ENCODE results near the gene KMO.

KMO gene

DNA sequence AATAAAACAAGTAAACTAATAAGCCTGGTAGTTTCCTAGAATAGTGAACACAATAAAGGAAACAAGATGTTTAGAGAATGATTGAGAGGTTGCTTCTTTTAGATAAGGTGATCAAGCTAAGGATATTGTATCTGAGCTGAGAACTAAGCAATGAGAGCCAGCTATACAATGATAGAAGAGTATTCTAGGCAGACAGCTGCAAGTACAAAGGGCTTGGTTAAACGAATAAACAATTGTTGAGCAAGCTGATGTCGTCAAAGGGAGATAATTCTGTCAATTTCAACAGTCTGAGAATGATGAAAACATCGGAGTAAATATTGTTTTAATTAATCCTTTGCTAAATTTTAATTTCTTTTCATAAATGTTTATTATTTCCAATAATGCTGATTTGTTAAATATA is 7.2 kb upstream of the KMO start:
- no peak overlapping the region for H3K4me3 Mint-ChIP-seq
- no peaks in the 10 kb centered on the region for H3K9me3 Mint-ChIP-seq
- DNase-seq (ENCODE audit: low spot score): no peak
- H3K4me1 Mint-ChIP-seq (ENCODE audit: low read depth): peaks cover 5% of the 10 kb centered on the region
- peaks cover 52% of the 10 kb centered on the region for H3K27me3 Mint-ChIP-seq (ENCODE audit: low read depth)
- H3K36me3 Mint-ChIP-seq (ENCODE audit: low read depth): no peaks in the 10 kb centered on the region
- no peak overlapping the region for H3K27ac Mint-ChIP-seq

- H3K4me1 Mint-ChIP-seq (ENCODE audit: low read depth): peaks cover 10% of the 10 kb centered on the region
- H3K36me3 Mint-ChIP-seq (ENCODE audit: low read depth): no peaks in the 10 kb centered on the region
- no peaks in the 10 kb centered on the region for H3K9me3 Mint-ChIP-seq
- H3K27me3 Mint-ChIP-seq (ENCODE audit: low read depth): peaks cover 45% of the 10 kb centered on the region
- no peak overlapping the region for H3K4me3 Mint-ChIP-seq
- H3K27ac Mint-ChIP-seq: no peak overlapping the region
- no peak for DNase-seq (ENCODE audit: low spot score)
Measured at GRCh38 chr1:241527146-241527545, 5.0 kb upstream of the KMO start.

DNA sequence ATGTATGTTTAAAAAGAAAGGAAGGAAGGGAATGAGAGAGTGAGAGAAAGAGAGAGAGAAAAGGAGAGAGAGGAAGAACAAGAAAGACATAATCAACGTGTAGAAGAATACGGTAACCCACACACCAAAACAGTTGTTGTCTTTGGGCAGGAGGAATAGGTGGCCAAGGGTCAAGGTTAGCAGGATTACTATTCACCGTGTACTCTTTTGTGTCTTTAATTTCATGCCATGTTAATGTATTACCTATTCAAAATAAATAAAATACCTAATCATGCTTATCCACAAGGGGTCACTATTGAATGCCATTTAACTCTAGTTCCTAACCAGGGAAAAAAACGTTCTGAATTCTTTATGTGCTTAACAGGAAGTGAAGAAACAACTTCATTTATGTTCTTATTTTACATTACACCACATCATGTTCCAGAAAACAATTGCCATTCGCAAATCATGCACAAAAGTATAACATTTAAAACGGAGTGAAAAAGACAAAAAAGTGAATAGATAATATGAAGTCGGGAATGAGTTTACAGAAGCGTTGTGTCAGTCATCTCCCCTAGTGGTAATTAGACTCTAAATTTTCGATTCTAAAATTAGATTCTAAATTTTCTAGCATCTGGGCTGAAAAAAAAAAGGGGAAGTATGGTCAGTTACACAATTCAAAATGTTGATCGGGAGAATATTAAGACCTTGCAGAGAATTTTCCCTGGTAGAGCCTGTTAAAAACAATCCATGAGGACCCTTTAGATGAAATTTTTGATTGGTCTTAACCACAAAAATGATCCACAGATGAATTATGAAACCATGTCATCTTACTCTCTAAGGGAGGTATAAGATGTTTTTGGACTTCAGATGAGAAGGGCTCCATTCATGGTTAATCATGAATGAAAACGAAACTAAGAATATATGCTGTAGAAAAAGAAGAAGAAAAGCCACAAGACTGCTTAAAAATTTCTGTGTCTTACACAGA is 700 bp upstream of the KMO start:
- Mint-ChIP-seq H3K4me3 (peak overlapping the region; percentile 89), H3K36me3 (ENCODE audit: low read depth) (no peaks in the 10 kb centered on the region), H3K27ac (peak overlapping the region; percentile 91), H3K4me1 (ENCODE audit: low read depth) (peaks cover 17% of the 10 kb centered on the region), H3K27me3 (ENCODE audit: low read depth) (peaks cover 23% of the 10 kb centered on the region), H3K9me3 (no peaks in the 10 kb centered on the region)
- no peak for DNase-seq (ENCODE audit: low spot score)

GRCh38 chr1:241532864-241533263 is 686 bp downstream of the KMO start:
- no peak for DNase-seq (ENCODE audit: low spot score)
- H3K9me3 Mint-ChIP-seq: no peaks in the 10 kb centered on the region
- no peak overlapping the region for H3K4me3 Mint-ChIP-seq
- no peaks in the 10 kb centered on the region for H3K36me3 Mint-ChIP-seq (ENCODE audit: low read depth)
- no peak overlapping the region for H3K27ac Mint-ChIP-seq
- peaks cover 17% of the 10 kb centered on the region for H3K4me1 Mint-ChIP-seq (ENCODE audit: low read depth)
- peaks cover 18% of the 10 kb centered on the region for H3K27me3 Mint-ChIP-seq (ENCODE audit: low read depth)

- H3K27ac Mint-ChIP-seq: no peak overlapping the region
- H3K36me3 Mint-ChIP-seq (ENCODE audit: low read depth): no peaks in the 10 kb centered on the region
- DNase-seq (ENCODE audit: low spot score): no peak
- H3K27me3 Mint-ChIP-seq (ENCODE audit: low read depth): peaks cover 16% of the 10 kb centered on the region
- peaks cover 17% of the 10 kb centered on the region for H3K4me1 Mint-ChIP-seq (ENCODE audit: low read depth)
- no peak overlapping the region for H3K4me3 Mint-ChIP-seq
- H3K9me3 Mint-ChIP-seq: no peaks in the 10 kb centered on the region
Measured at GRCh38 chr1:241533326-241534115, 1.3 kb downstream of the KMO start.

DNA sequence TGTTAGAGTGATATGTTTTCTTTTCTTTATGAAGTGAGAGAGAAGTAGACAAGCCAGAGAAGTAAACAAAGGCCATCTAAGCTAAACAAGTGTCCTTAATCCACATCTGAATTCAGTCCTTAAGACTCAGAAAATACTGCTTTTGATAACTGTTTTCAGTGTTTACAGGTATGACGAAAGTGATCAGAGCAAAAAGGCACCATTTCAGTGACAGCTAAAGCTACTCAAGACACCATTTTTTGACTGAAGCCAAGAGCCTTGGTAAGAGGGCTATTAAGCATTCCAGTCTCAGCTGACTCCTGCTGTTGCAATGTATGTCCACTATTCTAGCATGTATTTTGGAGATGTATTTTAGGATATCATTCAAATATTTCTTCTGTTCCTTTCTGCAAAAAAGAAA is 4.1 kb downstream of the KMO start:
- H3K36me3 Mint-ChIP-seq (ENCODE audit: low read depth): no peaks in the 10 kb centered on the region
- no peak overlapping the region for H3K4me3 Mint-ChIP-seq
- no peak for DNase-seq (ENCODE audit: low spot score)
- H3K4me1 Mint-ChIP-seq (ENCODE audit: low read depth): peaks cover 14% of the 10 kb centered on the region
- H3K27me3 Mint-ChIP-seq (ENCODE audit: low read depth): peaks cover 11% of the 10 kb centered on the region
- no peak overlapping the region for H3K27ac Mint-ChIP-seq
- no peaks in the 10 kb centered on the region for H3K9me3 Mint-ChIP-seq

- H3K36me3 Mint-ChIP-seq (ENCODE audit: low read depth): no peaks in the 10 kb centered on the region
- no peak overlapping the region for H3K4me3 Mint-ChIP-seq
- peaks cover 9% of the 10 kb centered on the region for H3K4me1 Mint-ChIP-seq (ENCODE audit: low read depth)
- H3K9me3 Mint-ChIP-seq: no peaks in the 10 kb centered on the region
- no peak for DNase-seq (ENCODE audit: low spot score)
- H3K27me3 Mint-ChIP-seq (ENCODE audit: low read depth): peaks cover 12% of the 10 kb centered on the region
- H3K27ac Mint-ChIP-seq: no peak overlapping the region
Measured at GRCh38 chr1:241536969-241537368, 4.8 kb downstream of the KMO start.

DNA sequence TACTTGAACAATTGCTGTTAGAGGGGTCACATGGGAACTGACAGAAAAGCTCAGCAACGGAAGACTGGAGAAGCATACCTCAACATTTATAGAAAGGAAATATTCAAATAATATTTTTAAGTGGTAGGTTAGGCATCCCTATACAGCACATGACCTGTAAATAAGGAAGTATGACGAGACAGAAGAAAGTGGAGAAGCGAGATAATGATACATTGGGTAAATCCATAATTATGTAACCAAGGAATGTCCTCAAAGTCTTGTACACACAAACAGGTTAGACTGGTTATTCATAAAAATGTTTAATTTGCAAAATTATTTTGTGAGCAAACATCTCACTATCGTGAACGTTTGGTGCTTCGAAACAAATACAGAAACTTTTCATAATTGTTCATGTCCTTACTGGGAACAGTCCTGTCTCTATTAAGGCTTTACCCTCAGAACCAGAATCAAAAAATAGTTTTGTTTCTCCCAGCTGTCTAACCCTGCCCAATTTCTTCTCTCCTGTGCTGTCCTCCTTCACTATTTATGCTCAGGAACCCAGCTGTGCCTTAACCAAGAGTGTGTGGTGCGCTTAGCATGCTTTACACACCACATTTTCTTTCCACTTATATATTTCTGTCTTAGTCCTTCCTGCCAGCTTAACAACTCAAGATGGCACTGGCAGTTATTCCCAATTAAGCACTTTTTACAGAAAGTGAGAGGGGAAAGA is 10.2 kb downstream of the KMO start:
- no peak for DNase-seq (ENCODE audit: low spot score)
- no peak overlapping the region for H3K4me3 Mint-ChIP-seq

DNA sequence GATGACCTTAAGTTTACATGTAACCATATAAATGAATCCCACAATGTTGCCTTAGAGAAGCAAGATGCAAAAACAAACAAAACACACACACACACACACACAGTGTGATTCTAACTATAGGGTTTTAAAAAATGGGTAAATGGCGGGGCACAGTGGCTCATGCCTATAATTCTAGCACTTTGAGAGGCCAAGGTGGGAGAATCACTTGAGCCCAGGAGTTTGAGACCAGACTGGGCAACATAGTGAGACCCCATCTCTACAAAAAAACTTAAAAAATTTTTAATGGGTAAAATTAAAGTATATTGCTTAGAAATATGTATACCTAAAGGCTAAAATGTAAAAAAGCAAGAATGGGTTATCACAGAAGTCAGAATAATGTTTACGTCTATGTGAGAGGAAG is 15.8 kb downstream of the KMO start:
- H3K27ac Mint-ChIP-seq: no peak overlapping the region
- H3K9me3 Mint-ChIP-seq: peaks cover 4% of the 10 kb centered on the region
- no peak overlapping the region for H3K4me3 Mint-ChIP-seq
- no peaks in the 10 kb centered on the region for H3K27me3 Mint-ChIP-seq (ENCODE audit: low read depth)
- H3K36me3 Mint-ChIP-seq (ENCODE audit: low read depth): peaks cover 2% of the 10 kb centered on the region
- H3K4me1 Mint-ChIP-seq (ENCODE audit: low read depth): peaks cover 19% of the 10 kb centered on the region
- no peak for DNase-seq (ENCODE audit: low spot score)

More for the DNA sequence above, 10.2 kb downstream of the KMO start:
- H3K27ac Mint-ChIP-seq: no peak overlapping the region
- H3K36me3 Mint-ChIP-seq (ENCODE audit: low read depth): no peaks in the 10 kb centered on the region
- H3K27me3 Mint-ChIP-seq (ENCODE audit: low read depth): peaks cover 2% of the 10 kb centered on the region
- no peaks in the 10 kb centered on the region for H3K4me1 Mint-ChIP-seq (ENCODE audit: low read depth)
- no peaks in the 10 kb centered on the region for H3K9me3 Mint-ChIP-seq

DNA sequence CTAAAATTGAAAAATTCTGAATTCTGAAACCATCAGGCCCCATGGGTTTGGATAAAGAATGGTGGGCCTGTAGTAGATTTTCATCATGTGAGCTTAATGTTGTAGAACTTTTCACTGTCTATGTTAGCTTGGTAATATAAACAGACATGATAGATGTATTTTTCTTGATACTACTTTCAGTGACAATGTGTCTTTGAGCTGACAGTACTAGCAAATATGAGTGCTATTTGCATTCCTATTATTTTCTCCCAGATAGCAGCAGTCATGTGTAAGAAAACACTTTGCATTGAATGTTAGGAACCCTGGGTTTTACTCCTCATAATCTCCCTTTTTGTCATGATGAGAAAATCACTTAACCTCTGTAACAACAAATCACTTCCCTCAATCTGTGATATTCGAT is 18.1 kb downstream of the KMO start:
- Mint-ChIP-seq H3K27ac (no peak overlapping the region), H3K27me3 (ENCODE audit: low read depth) (no peaks in the 10 kb centered on the region), H3K9me3 (peaks cover 4% of the 10 kb centered on the region), H3K4me3 (no peak overlapping the region), H3K36me3 (ENCODE audit: low read depth) (peaks cover 2% of the 10 kb centered on the region), H3K4me1 (ENCODE audit: low read depth) (peaks cover 21% of the 10 kb centered on the region)
- no peak for DNase-seq (ENCODE audit: low spot score)

GRCh38 chr1:241551759-241552638 is 19.8 kb downstream of the KMO start:
- peak; percentile 63 for DNase-seq (ENCODE audit: low spot score)
- Mint-ChIP-seq H3K4me1 (ENCODE audit: low read depth) (peaks cover 21% of the 10 kb centered on the region), H3K27me3 (ENCODE audit: low read depth) (no peaks in the 10 kb centered on the region), H3K9me3 (peaks cover 4% of the 10 kb centered on the region), H3K27ac (peak overlapping the region; percentile 89), H3K36me3 (ENCODE audit: low read depth) (peaks cover 2% of the 10 kb centered on the region), H3K4me3 (peak overlapping the region; percentile 86)

GRCh38 chr1:241553886-241554592 is 21.9 kb downstream of the KMO start:
- Mint-ChIP-seq H3K27me3 (ENCODE audit: low read depth) (no peaks in the 10 kb centered on the region), H3K36me3 (ENCODE audit: low read depth) (peaks cover 2% of the 10 kb centered on the region), H3K4me3 (no peak overlapping the region), H3K4me1 (ENCODE audit: low read depth) (peaks cover 21% of the 10 kb centered on the region), H3K9me3 (peaks cover 4% of the 10 kb centered on the region), H3K27ac (no peak overlapping the region)
- no peak for DNase-seq (ENCODE audit: low spot score)

Measured in T-helper 2 cell treated with Interferon-gamma antibody and Interleukin-4, amounts not matched to agents 5 μg/mL and 100 μg/mL, for 36 hours (primary cell).